GM21723 (cell line): ENCODE measurements around the gene ECPAS.
"Not testable (repeated sequence)": the region's sequence is repeated elsewhere in the genome, so short reads cannot be mapped to it uniquely, and the experiment has no call there.

Source experiments
- ATAC-seq: cut with Tn5 transposase; IDR thresholded peaks from one replicate; pipeline ENCODE4 v1.9.1; 2021; ENCODE audit warnings: mild to moderate bottlenecking, moderate library complexity; ENCODE audit not compliant: unreplicated experiment

Gene ECPAS

GRCh38 chr9:111474385-111474784 is 9.8 kb downstream of the ECPAS start:
- no peak for ATAC-seq

- ATAC-seq = no peak
These were observed 16.3 kb downstream of the ECPAS start for GRCh38 chr9:111467778-111468367.

- no peak for ATAC-seq
These were observed 21.1 kb downstream of the ECPAS start for GRCh38 chr9:111463048-111463447.

- peak; percentile 51 for ATAC-seq
These were observed 25.8 kb downstream of the ECPAS start for GRCh38 chr9:111458139-111459009.

GRCh38 chr9:111456529-111456928 is 27.7 kb downstream of the ECPAS start:
- peak; percentile 54 for ATAC-seq

GRCh38 chr9:111455638-111456037 is 28.5 kb downstream of the ECPAS start:
- no peak for ATAC-seq

GRCh38 chr9:111454751-111455150 is 29.4 kb downstream of the ECPAS start:
- ATAC-seq = no peak

- ATAC-seq = no peak
These were observed 32.6 kb downstream of the ECPAS start for GRCh38 chr9:111451570-111451969.

- ATAC-seq = no peak
These were observed 34.1 kb downstream of the ECPAS start for GRCh38 chr9:111450124-111450523.

GRCh38 chr9:111449705-111450104 is 34.5 kb downstream of the ECPAS start:
- no peak for ATAC-seq

GRCh38 chr9:111445799-111446198 is 38.4 kb downstream of the ECPAS start:
- ATAC-seq = not testable (repeated sequence)

GRCh38 chr9:111443454-111443853 is 40.7 kb downstream of the ECPAS start:
- no peak for ATAC-seq

- no peak for ATAC-seq
These were observed 41.7 kb downstream of the ECPAS start for GRCh38 chr9:111442360-111443027.

GRCh38 chr9:111440226-111440625 is 44.0 kb downstream of the ECPAS start:
- ATAC-seq = no peak

GRCh38 chr9:111438541-111439235 is 45.5 kb downstream of the ECPAS start:
- ATAC-seq = no peak

- ATAC-seq = no peak
These were observed 47.6 kb downstream of the ECPAS start for GRCh38 chr9:111436571-111436970.

- ATAC-seq = no peak
These were observed 51.1 kb downstream of the ECPAS start for GRCh38 chr9:111433082-111433481.

- no peak for ATAC-seq
These were observed 52.5 kb downstream of the ECPAS start for GRCh38 chr9:111431684-111432083.

- ATAC-seq = no peak
These were observed 55.0 kb downstream of the ECPAS start for GRCh38 chr9:111429175-111429574.

- no peak for ATAC-seq
These were observed 57.0 kb downstream of the ECPAS start for GRCh38 chr9:111427186-111427585.

GRCh38 chr9:111423389-111423788 is 60.8 kb downstream of the ECPAS start:
- no peak for ATAC-seq
